Endothelial cell of umbilical vein (primary cell): ENCODE results near the gene RUNX2. TPM values are rescaled to one million over a fixed set of nuclear protein-coding genes. Genes with fewer than 3 reads are reported as not detected.
A peak's percentile ranks its signal among the peaks of the same experiment; 100 is the strongest.

ENCODE experiments used
- BruUV-seq: library from RNA; stranded (reverse); fragments of 400-500 nt; replicated peaks from 2 replicates; lab custom pipeline; 2021; lab: Mats Ljungman, UMichigan
- CTCF ChIA-PET: fragments of 300-600, 350-600 bp; sonication (Branson Sonifier 250); formaldehyde crosslinking; loops from one replicate; lab custom pipeline; 2021; ENCODE audit warnings: antibody characterized with exemption, inconsistent platforms; lab: Charles Lee
- POLR2A ChIA-PET: fragments of 300-600, 350-600 bp; sonication (Branson Sonifier 250); formaldehyde crosslinking; loops from one replicate; lab custom pipeline; 2021; ENCODE audit warnings: antibody characterized with exemption, inconsistent platforms; lab: Charles Lee
- DNase-seq: peaks from one replicate; pipeline ENCODE4 v3.0.0-alpha.2; 2011; ENCODE audit warnings: low read depth, low spot score
- FAIRE-seq: peaks from 2 replicates; lab custom pipeline; 2011; peaks lifted over from hg19 to GRCh38; lab: Jason Lieb, UNC
- H2AFZ ChIP-seq: 2 replicates; pipeline ENCODE4 v1.6.0; 2012; ENCODE audit warnings: low read depth, low read length, control low read depth, inconsistent platforms
- H3K27ac ChIP-seq: 2 replicates; pipeline ENCODE4 v1.5.1; 2011; ENCODE audit warnings: low read depth, mild to moderate bottlenecking, control low read depth, low read length, moderate library complexity; ENCODE audit not compliant: insufficient read depth
- H3K27me3 ChIP-seq, 2 experiments: 2 replicates each; pipeline versions ENCODE4 v1.6.0 to v1.6.1; 2011; ENCODE audit warnings: low read length in 2 of 2, mixed read lengths in 1 of 2; ENCODE audit not compliant: control insufficient read depth in 2 of 2, insufficient read depth in 2 of 2
- H3K36me3 ChIP-seq, 2 experiments: 2 replicates in 1 of 2; 3 replicates in 1 of 2; pipeline ENCODE4 v1.5.1; 2011; ENCODE audit warnings: low read length in 2 of 2, mild to moderate bottlenecking in 1 of 2, moderate library complexity in 1 of 2; ENCODE audit not compliant: control insufficient read depth in 2 of 2, insufficient read depth in 2 of 2; ENCODE audit errors: extremely low read depth in 1 of 2
- H3K4me1 ChIP-seq: 3 replicates; pipeline ENCODE4 v1.5.1; 2011; ENCODE audit warnings: mild to moderate bottlenecking, low read length; ENCODE audit not compliant: control insufficient read depth, insufficient read depth; ENCODE audit errors: extremely low read depth
- H3K4me2 ChIP-seq: 2 replicates; pipeline ENCODE4 v1.6.1; 2011; ENCODE audit warnings: low read length, control low read depth, mixed read lengths; ENCODE audit not compliant: insufficient read depth
- H3K4me3 ChIP-seq, 3 experiments: fragments of 200-600 bp in 1 of 3; sonication (generic), shearing (Covaris generic) in 1 of 3; replicated peaks in 1 of 3; 2 replicates each; pipeline ENCODE4 v1.5.1; 2011 to 2016; ENCODE audit warnings: control low read depth in 3 of 3, low read length in 3 of 3, mild to moderate bottlenecking in 2 of 3, inconsistent platforms in 1 of 3, low read depth in 1 of 3, moderate library complexity in 1 of 3; ENCODE audit not compliant: insufficient read depth in 1 of 3
- H3K79me2 ChIP-seq: 2 replicates; pipeline ENCODE4 v1.6.0; 2012; ENCODE audit warnings: low read length, inconsistent platforms; ENCODE audit not compliant: control insufficient read depth, insufficient read depth
- H3K9ac ChIP-seq: replicated peaks from 2 replicates; pipeline ENCODE3; 2011; ENCODE audit warnings: low read length, control low read depth; ENCODE audit not compliant: insufficient read depth; ENCODE audit errors: extremely low read depth
- H3K9me1 ChIP-seq: replicated peaks from 3 replicates; pipeline ENCODE4 v1.6.0; 2011; ENCODE audit warnings: mild to moderate bottlenecking, low read length; ENCODE audit not compliant: control insufficient read depth, insufficient read depth; ENCODE audit errors: extremely low read depth
- H3K9me3 ChIP-seq: replicated peaks from 2 replicates; pipeline ENCODE4 v1.5.1; 2012; ENCODE audit warnings: low read length, inconsistent platforms; ENCODE audit not compliant: control insufficient read depth, insufficient read depth
- H4K20me1 ChIP-seq: replicated peaks from 2 replicates; pipeline ENCODE3; 2011; ENCODE audit warnings: mild to moderate bottlenecking, low read length; ENCODE audit not compliant: control insufficient read depth, insufficient read depth; ENCODE audit errors: extremely low read depth
- CTCF ChIP-seq, 2 donors: IDR thresholded peaks; 1 replicate in 1 of 2; 2 replicates in 1 of 2; pipeline ENCODE4 v1.5.1; 2011; ENCODE audit warnings: low read length in 2 of 2, mild to moderate bottlenecking in 2 of 2, moderate library complexity in 2 of 2, control low read depth in 1 of 2, inconsistent platforms in 1 of 2, low read depth in 1 of 2; ENCODE audit not compliant: insufficient read depth in 1 of 2; ENCODE audit errors: extremely low read depth in 1 of 2
- EZH2 ChIP-seq: IDR thresholded peaks from 2 replicates; pipeline ENCODE4 v1.6.1; 2012; ENCODE audit warnings: borderline replicate concordance, low read depth, mild to moderate bottlenecking, moderate library complexity, low read length, inconsistent platforms; ENCODE audit not compliant: severe bottlenecking
- GATA2 ChIP-seq: IDR thresholded peaks from 2 replicates; pipeline ENCODE4 v1.7.0; 2011; ENCODE audit warnings: low read depth, mild to moderate bottlenecking, moderate library complexity, mixed read lengths, low read length; ENCODE audit not compliant: insufficient read length, insufficient read depth
- MAX ChIP-seq: IDR thresholded peaks from 2 replicates; pipeline ENCODE4 v1.6.1; 2011; ENCODE audit not compliant: insufficient read depth, insufficient read length
- MYC ChIP-seq: IDR thresholded peaks from one replicate; pipeline ENCODE4 v1.6.1; 2011; ENCODE audit warnings: mild to moderate bottlenecking, low read depth, low read length
- dilution Hi-C: fragments of 300-500 bp; cut with MboI; formaldehyde crosslinking; loops from one replicate; pipeline ENCODE4 v1.15.0; 2019; ENCODE audit warnings: low sequenced_read_pairs; ENCODE audit not compliant: extremely low pct_ligation_motif_present
- intact Hi-C: fragments of 100-400 bp; cut with micrococcal nuclease; formaldehyde crosslinking; loops from one replicate; pipeline ENCODE4 v1.10.0; 2022
- polyA plus RNA-seq, 4 experiments: library from polyadenylated mRNA; depleted of rRNA in 3 of 4; stranded (reverse) in 3 of 4; unstranded in 1 of 4; fragments of >200 nt; gene quantifications; 2 replicates each; pipeline versions ENCODE4 v1.2.1 to v1.2.3, GENCODE V29; 2011 to 2012; ENCODE audit warnings: missing spikeins in 1 of 4
- total RNA-seq: library from RNA; stranded (reverse); gene quantifications from 2 replicates; pipeline ENCODE4 v1.2.3, GENCODE V29; 2021

Gene RUNX2
- total and polyA plus RNA-seq, 2 donors (not counting 3 experiments of a cell fraction or from before 2014, with no cell fraction given): 0.06 TPM; not detected in 1

- Histone ChIP-seq H3K9me1 (no peaks in the 10 kb centered on the region), H3K4me1 (peaks cover 23% of the 10 kb centered on the region), H2AFZ (no peak overlapping the region)
Observed at GRCh38 chr6:45477790-45478189, 149.7 kb downstream of the RUNX2 start.

More at GRCh38 chr6:45477790-45478189, 149.7 kb downstream of the RUNX2 start:
- Histone ChIP-seq H3K9ac (no peak overlapping the region), H3K27ac (peak overlapping the region; percentile 12), H3K9me3 (no peaks in the 10 kb centered on the region), H3K27me3 (no peaks in the 10 kb centered on the region), H3K4me3 (no peak overlapping the region), H4K20me1 (no peaks in the 10 kb centered on the region), H3K4me2 (peak overlapping the region; percentile 42), H3K79me2 (no peaks in the 10 kb centered on the region), H3K36me3 (no peaks in the 10 kb centered on the region)
- POLR2A ChIA-PET: no interaction called here
- CTCF ChIA-PET: interaction anchor here (1.0 to 1.7 kb wide), 3 partner anchors 30 to 41 kb away, joined by 3 to 6 read pairs (median 4); no protein-coding TSS in a partner anchor
- intact Hi-C loops: loop anchor here (1.0 to 5.0 kb wide), 3 partner anchors 32 to 173 kb away; no protein-coding TSS in a partner anchor
- no TSS peak for BruUV-seq
- TF ChIP-seq MAX: no peak
- TF ChIP-seq EZH2: no peak
- TF ChIP-seq CTCF (IDR thresholded peaks at IDR 0.05; ENCODE audit: extremely low read depth in 1 of 2, insufficient read depth in 1 of 2, low read depth in 1 of 2, low read length in 2 of 2): no peak
- TF ChIP-seq GATA2: no peak
- no peak for TF ChIP-seq MYC
- DNase-seq (no peak), FAIRE-seq (no peak)
- dilution Hi-C loops: no loop called here
